Measurements from ENCODE around the gene FRMD1.

Gene FRMD1

DNA sequence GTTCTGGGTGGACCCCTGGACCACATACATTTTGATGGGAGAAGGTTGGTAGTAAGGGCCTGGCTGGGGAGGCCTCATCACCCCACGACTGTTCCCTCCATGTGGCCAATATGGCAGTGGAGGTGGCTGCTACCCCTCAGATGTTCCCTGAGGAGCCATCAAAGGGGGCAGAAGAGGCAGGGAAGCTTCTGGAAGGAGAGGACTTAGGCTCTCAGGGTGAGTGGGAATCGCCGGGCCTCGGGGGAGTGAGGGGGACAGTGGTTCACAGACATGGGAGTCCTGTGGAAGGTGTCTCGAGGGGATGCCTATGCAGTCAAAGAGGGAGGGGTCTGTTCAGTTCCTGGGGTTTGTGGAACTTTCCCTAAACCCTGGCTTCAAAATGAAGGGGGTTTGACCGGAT, 32.9 kb upstream of the FRMD1 start:
- DNase-seq (ENCODE audit: low read depth): no peak

DNA sequence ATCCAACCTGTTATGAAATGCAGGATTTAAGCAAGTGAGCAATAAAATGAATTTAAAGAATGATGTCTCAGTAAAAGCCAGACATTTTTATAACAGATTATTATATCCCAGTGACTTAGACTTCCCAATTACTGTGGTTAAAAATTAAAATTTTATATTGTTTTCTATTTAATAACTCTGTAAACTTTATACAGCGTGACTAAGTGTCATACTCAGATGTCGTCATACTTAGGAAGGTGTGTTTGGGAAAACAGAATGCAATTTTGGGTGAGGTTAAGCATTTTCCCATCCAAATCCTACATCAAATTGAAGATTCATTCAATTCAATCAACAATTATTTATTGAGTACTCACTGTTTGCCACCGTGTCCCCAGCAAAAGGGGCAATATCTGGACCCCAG, 31.4 kb upstream of the FRMD1 start:
- DNase-seq (ENCODE audit: low read depth): no peak

DNA sequence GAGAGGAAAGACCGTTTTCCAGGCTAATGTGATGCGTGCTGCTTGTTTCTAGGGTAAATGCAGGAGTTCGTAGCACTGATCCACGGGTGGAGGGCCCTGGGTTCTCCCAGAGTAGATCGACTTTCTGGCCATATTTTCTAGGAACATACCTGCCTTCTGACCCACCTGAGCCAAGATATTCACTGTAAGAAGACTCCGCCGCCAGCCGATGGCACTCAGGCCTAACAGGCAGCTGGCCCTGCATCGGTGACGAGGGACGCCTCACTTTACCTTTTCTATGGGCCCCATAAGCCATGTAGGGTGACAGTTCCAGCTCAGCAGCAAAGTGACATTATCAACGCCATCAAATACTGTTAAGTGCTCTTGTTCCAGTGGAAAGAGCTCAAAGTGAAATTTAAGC, 30.2 kb upstream of the FRMD1 start:
- DNase-seq (ENCODE audit: low read depth): no peak

DNA sequence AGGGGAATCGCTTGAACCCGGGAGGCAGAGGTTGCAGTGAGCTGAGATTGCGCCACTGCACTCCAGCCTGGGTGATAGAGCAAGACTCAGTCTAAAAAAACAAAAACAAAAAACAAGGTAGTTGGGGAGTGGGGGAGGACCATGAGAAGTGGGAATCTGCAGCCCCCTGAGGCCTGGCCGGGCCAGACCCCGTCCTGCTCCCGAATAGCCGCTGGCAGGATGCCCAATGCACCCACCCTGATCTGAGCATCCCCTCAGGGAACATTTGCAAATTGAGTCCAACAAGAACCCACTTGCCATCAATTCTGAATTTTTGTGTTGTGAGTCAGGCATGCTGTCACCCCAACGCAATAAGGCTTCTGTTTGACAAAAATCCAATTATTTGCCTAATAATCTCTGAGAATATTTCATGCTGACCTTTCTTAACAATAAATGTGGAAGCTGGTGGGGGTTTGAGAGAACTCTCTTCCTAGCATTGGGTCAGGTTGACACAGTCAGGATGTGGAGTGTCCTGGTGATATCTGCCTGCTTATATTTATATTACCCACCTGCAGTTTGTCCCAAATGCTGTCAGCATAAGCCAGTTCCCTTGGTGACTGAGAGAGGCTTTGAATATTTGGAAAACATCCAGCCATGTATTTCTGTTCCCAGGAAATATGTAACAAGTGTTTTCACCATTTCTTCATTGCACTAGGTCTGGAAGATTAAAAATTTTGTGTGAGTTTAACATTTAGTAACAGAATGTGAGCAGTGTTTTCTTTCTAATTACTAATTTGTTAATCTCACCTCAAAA, 28.4 kb upstream of the FRMD1 start:
- no peak for DNase-seq (ENCODE audit: low read depth)

DNA sequence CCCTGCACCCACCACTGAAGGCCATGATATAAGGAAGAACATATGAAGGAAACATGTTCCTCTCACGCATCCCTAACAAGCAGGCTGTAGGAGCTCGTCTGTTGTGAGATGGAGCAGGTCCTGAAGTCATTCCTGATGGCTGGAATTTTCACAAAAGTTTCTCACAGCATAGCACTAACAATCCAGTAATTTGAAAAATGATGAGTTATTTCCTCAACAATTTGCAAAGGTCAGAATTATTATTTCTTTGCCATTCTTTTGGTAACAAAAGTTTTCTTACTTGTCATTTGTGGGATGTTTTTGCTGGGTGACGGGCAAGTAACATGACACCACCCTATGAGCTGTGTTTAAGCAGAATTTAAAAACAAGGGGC, 27.6 kb upstream of the FRMD1 start:
- DNase-seq (ENCODE audit: low read depth): no peak

DNA sequence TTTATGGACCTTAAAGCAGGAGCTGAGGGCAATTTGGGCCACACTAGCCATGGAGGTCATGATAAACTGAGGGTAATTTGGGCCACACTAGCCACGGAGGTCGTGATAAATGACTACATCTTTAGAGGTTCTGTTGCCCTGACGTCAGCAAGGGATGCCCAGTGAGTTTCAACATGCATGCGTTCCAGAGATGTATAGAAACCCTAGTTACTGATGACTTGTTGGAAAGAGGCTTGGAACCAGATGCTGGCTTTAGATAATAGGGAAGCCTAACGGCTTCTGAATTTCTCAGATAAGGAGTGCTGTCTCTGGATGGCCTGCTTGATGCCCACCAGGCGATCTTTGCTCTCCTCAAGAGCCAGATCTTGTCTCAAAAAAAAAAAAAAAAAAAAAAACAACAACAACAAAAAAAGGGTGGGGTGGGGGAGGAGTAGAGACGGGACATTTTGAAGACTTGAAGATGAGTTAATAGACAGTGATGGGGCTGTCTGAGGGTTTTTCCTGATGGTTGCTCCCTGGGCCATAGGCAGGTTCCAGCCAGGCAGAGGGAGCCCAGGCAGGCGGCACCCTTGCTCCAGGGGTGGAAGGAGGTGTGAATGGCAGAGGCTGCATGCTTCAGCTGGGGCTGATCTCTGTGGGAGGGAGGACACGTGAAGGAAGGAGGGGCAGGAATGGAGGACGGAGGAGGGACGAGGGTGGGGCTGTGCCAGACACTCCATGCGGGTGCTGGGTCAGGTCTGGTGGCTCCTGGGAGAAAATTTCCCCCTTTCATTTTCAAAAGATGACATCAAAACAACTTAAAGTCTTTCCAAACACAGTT, 27.0 kb upstream of the FRMD1 start:
- DNase-seq (ENCODE audit: low read depth): no peak

DNA sequence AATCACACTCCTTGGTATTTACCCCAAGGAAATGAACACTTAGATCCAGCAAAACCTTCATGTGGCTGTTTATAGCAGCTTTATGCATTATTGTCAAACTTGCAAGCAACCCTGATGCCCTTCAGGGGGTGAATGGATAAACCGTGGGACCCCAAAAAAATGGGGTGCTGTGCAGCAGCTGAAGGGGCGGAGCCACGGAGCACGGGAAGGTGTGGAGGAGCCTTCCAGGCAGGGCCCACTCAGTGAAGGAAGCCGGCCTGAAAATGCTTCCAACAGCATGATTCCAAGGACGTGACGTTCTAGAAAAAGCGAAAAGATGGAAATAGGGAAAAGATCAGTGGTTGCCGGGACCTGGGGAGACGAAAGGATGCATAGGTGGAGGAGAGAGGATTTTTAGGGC, 25.6 kb upstream of the FRMD1 start:
- DNase-seq (ENCODE audit: low read depth): no peak

DNA sequence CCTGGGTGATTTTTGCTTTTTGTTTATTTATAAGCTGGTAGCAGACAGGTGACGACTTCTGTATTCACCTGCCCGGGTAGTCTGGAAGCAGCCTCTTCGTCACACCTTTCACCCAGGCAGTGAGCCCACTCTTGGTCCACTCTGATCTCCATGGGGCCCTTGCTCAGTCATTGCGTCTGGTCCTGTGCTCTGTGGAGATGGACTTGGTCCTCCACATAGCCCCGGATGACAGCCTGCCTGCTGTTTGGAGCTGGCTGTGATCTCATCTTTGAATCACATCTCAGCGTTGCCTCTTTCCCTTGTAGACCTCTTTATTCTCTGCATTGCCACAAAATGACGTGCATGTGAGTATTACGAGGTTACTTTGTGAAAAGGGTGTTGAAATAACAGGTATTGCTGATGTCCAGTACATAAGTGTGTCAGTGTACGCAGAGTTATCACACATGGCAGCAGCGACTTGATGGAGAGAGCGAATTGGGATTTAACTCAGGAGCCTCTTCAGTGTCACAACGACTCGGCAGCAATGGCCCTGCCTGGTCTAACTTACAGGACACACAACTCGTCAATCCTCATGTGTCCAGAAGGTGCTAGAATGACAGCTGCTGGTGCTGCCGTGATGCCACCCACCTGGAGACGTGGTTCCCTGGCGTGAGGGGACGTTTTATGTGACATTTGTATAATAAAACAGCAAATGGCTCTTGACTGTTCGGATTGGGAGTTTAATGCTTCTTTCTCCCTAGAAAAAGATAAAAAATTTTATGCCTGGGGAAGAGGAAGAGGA, 24.2 kb upstream of the FRMD1 start:
- no peak for DNase-seq (ENCODE audit: low read depth)

DNA sequence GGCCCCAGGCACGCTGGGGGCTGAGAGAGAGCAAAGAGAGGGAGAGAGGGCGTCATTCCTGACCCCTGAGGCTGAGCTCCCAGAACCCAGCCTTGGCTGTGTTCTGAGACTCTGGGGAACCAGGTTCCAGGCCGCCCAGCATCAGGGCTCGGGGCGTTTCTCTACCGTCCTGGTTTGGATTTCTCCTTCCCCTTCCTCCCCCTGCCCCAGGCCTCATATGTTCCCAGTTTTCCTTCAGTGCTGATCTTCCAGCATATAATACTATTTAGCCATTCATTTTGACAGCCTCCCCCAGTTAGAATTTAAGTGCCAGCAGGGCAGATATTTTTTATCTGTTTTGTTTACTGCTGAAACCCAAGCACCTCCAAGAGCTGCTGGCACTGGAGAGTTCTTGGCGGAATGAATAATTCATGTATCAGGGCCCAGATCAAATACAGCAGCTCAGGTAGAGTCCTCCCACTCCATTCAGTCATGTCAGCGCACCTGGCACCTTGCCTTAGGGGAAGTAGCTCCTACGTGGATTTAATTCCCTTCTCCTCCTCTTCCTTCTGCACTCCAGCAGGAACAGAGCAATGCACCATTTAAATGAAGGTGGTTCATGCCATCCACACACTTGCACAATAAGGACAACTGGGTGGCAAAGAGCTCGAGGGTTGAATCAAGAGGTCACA, 23.4 kb upstream of the FRMD1 start:
- no peak for DNase-seq (ENCODE audit: low read depth)

DNA sequence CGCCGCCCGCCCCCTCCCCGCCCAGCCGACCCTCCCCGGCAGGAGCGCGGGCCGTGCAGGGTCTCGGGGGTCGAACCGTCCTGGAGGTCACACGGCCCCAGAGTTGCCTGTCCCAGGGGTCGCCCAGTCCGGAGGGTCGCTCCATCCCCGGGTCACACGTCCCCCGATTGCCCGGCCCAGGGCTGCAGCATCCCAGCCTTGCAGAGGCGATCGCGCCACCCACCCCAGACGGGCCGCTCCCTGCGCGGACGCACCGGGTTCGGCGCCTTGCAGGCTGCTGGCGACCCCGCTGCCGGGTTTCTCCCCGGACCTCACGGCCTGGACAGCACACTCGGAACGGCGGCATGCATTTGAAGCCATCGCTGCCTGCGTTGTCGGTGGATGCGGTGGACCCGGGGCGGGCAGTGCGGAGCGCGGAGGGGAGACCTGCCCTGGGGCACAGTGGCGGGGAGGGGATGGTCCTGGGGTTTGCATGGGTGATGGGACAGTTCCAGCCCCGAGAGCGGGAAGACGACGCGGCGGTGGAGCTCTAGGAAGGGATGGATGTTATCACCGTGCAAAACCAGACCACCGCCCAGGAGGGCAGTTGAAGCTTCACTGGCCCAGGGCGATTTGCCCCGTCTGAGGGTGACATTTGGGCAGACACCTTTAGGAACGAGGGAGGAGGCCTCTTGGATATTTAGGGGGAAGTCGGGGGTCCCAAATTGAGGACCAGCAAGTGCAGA, 22.7 kb upstream of the FRMD1 start:
- no peak for DNase-seq (ENCODE audit: low read depth)

DNA sequence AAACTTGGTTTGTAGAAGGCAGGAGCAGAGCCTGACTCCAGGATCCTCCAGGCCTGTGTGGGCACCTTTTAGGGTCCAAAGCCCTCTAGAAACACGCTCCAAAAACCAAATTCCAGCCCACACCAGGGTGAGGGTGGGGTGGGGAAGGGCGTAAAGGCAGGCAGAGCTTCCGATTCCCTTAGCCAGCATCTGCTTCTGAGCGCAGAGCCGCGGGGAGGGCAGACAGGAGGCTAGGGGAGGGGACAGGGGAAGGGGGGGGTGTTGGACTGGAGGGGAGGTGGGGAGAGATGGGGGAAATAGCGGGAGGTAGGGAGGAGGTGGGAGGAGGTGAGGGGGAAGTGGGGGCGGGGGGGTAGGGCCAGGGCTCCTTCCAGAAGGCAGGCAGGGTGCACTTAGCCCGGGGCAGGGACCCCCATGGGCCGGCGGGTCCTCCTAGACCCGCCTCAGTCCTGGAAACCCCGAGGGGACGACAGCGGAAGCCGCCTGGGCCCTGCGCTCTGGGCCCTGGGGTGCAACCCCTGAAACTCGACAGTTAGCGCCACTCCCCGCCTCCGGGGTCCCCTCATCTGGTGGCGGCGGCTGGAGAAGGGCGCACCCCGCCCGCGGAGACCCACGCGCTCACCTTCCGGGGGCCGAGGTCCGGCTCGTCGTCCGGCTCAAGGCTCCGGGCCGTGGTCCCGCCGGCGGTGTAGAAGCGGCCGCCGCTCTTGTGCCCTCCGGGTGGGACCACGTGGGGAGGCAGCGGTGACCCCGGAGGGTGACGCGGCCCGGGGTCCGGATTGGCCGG, 22.0 kb upstream of the FRMD1 start:
- no peak for DNase-seq (ENCODE audit: low read depth)

DNA sequence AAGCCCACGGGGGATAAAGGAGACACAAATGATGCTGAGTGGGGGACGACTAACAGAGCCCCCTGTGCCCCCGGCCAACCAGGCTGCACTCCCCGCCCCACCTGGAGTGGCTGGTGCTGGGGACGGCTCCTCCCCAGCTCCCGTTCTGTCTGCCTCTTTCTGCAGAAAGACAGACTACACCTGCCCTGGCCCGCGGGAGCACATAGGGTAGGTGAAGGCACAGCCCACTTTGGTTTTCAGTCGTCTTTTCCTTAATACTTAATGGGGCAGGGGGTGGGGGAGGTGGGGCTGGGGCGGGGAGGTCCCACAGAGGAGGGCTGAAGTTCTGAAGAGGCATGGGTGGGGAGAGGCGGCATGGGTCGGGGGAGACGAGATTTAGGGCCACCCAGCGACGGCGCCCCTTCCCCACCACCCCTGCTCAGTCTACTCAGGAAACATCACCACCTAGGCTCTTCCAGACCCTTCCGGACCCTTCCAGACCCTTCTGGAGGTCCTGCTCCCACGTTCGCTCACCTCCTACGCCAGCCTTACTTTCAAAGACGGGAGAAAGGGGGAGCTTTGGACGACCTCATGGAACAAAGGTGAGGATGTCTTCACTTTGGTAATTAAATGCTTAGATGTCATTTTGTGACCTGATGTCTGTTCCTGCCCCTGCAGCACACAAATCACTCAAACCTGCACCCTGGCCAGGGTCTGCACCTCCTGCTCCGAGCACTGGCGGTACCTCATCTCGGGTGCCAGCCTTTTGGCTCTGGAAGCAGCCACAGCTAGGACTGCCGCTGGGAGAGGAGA, 21.2 kb upstream of the FRMD1 start:
- DNase-seq (ENCODE audit: low read depth): no peak

DNA sequence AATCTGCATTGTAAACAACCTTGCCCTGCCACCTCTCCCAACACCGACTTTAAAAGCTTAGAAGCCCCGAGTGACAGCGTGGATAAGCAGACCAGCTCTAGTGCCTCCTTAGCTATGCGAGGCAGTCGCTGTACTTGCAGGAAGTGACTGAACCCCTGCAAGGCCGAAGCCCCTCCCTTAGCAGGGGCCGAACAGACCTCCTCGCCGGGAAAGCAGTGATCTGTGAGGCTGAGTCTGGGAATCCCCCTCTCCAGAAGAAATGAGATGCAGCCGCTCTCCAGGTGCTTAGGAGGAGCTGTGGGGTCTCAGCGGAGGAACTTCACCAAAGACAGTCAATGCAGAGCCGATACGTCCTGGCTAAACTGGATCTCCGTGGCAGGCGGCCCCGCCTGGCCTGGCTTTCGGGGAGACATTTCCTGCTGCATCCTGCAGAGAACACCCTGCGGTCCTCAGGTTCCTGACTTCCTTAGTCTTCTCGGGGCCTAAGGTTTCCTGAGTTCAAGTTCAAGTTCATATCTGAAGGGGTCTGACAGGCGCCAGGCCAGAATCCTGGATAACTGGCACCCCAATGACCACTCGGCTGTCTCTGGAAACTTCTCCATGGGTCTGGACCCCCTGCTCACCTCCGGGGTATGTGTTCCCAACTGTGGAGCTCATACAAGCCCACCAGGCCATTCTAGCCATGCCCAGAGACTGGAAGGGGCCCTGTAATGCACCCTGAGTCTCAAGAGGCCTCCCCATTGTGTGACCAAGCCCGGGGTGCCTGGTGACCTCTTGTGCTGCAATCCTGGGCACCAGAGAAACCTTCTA, 20.4 kb upstream of the FRMD1 start:
- DNase-seq (ENCODE audit: low read depth): no peak

DNA sequence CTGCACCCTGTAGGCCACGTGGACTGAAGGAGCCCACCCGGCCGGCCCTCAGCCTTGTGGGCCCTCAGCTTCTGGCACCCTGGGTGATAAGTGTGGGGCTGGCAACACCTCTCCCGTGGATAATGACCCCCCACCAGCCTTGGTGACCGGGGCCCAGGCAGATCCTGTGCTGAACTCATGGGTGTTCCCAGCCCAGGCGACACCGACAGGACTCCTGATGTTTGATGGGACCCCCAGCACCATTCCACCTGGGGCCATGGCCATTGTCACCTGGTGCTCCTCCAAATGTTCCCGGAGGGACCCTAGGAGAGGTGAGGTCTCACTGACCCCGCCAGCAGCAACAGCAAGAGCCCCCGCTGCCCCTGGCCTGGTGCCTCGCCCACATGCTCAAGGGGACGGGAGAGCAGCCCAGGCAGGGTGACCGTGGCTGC, 19.4 kb upstream of the FRMD1 start:
- no peak for DNase-seq (ENCODE audit: low read depth)

DNA sequence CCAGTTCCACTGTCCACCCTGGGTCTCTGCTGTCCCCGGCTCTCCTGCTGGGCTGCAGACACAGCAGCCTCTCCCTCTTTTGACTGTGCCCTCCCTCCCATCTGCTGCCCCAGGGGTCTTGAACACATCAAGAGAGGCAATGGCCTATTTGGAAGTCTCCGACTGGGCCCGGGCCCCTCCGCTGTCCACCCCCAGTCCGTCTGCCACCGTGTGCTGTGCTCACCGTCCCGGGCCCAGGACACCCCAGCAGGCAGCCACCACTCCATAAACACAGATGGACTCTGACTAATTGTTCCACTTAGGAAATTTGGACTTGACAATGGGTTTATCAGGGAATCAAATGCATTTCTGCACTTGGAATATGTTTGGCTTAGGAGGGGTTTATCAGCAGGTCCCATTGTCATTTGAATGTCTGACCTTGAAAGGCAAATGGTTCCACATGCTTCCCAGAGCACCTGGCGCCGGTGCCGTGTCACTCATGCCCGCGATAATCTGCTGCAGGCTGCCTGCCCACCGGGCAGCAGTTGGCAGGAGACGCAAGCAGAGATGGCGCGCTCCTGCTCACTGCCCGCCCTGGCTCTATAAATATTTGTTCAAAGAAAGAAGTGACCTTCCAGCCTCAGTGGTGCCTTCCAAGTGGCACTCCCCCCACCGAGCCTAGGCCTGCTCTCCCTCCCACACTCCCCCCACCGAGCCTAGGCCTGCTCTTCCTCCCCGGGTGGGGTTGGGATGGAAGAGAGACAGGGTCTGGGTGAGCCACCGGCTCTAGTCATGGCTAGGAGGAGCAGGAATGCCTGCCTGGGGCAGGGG, 18.8 kb upstream of the FRMD1 start:
- no peak for DNase-seq (ENCODE audit: low read depth)

DNA sequence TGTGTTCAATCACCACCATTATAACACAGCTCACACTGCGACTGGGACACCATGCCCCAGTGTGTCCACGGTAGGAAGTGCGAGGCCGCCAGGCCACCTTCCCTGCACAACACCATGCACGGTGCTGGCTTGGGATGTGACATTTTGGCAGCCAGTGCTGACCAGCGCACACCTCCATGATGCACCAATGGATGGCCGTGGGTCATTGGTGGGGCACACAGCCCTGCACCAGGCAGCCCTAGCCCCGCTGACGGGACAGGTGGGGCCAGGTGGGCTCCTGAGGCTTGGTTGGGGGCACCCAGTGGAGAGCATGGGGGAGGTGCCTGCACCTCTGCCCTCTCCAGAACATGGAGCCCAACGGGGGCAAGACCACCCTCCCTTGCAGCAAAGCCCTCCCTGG, 18.2 kb upstream of the FRMD1 start:
- no peak for DNase-seq (ENCODE audit: low read depth)

DNA sequence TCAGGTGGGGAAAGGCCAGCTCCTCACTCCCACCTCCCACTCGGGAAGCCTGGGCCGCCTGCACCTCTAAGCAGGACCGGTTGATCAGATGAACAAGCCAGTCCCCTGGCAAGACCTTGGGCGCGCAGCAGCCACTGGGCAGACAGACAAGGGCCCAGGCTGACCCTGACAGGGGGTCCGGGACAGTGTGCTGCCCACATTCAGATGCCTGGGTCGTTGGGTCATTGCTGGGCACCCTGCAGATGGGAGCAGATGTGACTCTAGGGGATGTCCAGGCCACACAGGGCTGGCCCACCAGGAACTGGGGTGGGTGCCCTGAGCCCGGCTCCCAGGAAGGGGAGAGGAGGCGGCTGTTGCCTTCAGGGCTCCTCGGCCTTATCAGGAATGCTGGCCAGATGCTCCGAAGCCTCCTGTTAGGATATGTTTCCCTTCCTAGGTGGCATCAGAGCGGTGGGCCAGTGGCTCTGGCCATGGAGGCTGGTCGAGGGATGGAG, 17.3 kb upstream of the FRMD1 start:
- DNase-seq (ENCODE audit: low read depth): no peak

DNA sequence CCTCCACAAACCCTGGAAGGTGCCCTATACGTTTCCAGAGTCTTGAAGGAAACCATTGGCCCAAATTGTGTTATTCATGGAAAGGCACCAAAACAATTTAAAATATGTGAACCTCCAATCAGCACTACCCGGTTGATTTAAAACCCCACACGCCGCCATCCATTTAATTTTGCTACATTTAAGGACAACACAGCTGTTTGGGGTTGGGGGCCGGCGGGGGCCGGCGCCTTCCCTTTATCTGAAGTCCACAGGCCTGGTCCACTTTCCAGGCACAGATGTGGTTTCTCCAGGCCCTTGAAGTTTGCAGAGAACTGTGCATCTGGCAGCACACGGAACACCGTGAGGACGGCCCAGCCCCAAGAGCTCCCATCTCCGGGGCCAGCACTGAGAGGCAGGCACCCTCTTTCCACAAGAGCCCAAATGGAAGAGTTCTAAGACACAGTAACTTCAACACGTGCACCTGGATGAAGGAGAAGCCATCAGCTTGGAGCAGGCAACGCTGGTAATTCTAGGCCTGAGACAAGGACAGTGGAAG, 16.8 kb upstream of the FRMD1 start:
- no peak for DNase-seq (ENCODE audit: low read depth)
